H9 (cell line): Measurements from ENCODE around the gene PRPF40B. TPM values are rescaled to one million over a fixed set of nuclear protein-coding genes. Genes with fewer than 3 reads are reported as not detected.

Experiments
- DNase-seq: peaks from one replicate; pipeline ENCODE4 v3.0.0-alpha.2; 2017
- H2AFZ ChIP-seq: one replicate; pipeline ENCODE4 v1.6.1; 2013; ENCODE audit warnings: mild to moderate bottlenecking, low read length, control low read depth, moderate library complexity
- H2AK5ac ChIP-seq: 2 replicates; pipeline ENCODE4 v1.6.1; 2013; ENCODE audit warnings: low read length, control low read depth, mixed read lengths; ENCODE audit not compliant: insufficient read length
- H2BK120ac ChIP-seq: one replicate; pipeline ENCODE4 v1.6.1; 2013; ENCODE audit warnings: low read depth, mild to moderate bottlenecking, low read length, control low read depth, inconsistent platforms; ENCODE audit not compliant: poor library complexity, severe bottlenecking
- H2BK12ac ChIP-seq: 2 replicates; pipeline ENCODE4 v1.6.1; 2013; ENCODE audit warnings: low read length, control low read depth, mixed read lengths, low read depth; ENCODE audit not compliant: insufficient read length
- H2BK15ac ChIP-seq: 2 replicates; pipeline ENCODE4 v1.6.1; 2013; ENCODE audit warnings: low read depth, low read length, control low read depth
- H2BK20ac ChIP-seq: one replicate; pipeline ENCODE4 v1.6.1; 2013; ENCODE audit warnings: low read depth, mild to moderate bottlenecking, low read length, control low read depth, inconsistent platforms; ENCODE audit not compliant: poor library complexity, severe bottlenecking
- H2BK5ac ChIP-seq: 2 replicates; pipeline ENCODE4 v1.6.1; 2013; ENCODE audit warnings: low read length, control low read depth, mixed read lengths; ENCODE audit not compliant: insufficient read length
- H3K14ac ChIP-seq: 2 replicates; pipeline ENCODE4 v1.6.1; 2013; ENCODE audit warnings: low read length, control low read depth; ENCODE audit not compliant: insufficient read depth
- H3K18ac ChIP-seq: 2 replicates; pipeline ENCODE4 v1.6.1; 2013; ENCODE audit warnings: low read depth, mild to moderate bottlenecking, mixed read lengths, low read length, control low read depth; ENCODE audit not compliant: insufficient read length
- H3K23ac ChIP-seq: 2 replicates; pipeline ENCODE4 v1.6.1; 2013; ENCODE audit warnings: low read length, control low read depth, mixed read lengths, low read depth; ENCODE audit not compliant: insufficient read length
- H3K23me2 ChIP-seq: 2 replicates; pipeline ENCODE4 v1.6.1; 2013; ENCODE audit warnings: low read depth, mild to moderate bottlenecking, mixed read lengths, low read length, control low read depth; ENCODE audit not compliant: insufficient read length, poor library complexity, severe bottlenecking
- H3K27ac ChIP-seq: 2 replicates; pipeline ENCODE4 v1.5.1; 2013; ENCODE audit warnings: low read length, control low read depth, mixed read lengths, low read depth; ENCODE audit not compliant: insufficient read length
- H3K27me3 ChIP-seq: 2 replicates; pipeline ENCODE4 v1.6.1; 2013; ENCODE audit warnings: low read length, control low read depth, inconsistent platforms; ENCODE audit not compliant: insufficient read depth
- H3K4ac ChIP-seq: 2 replicates; pipeline ENCODE4 v1.6.1; 2013; ENCODE audit warnings: low read depth, mild to moderate bottlenecking, control low read depth, inconsistent platforms, low read length, moderate library complexity
- H3K4me1 ChIP-seq: 2 replicates; pipeline ENCODE4 v1.6.1; 2013; ENCODE audit warnings: low read length, control low read depth, inconsistent platforms; ENCODE audit not compliant: insufficient read depth
- H3K4me2 ChIP-seq: 2 replicates; pipeline ENCODE4 v1.6.1; 2013; ENCODE audit warnings: low read length, control low read depth, mixed read lengths; ENCODE audit not compliant: insufficient read length, insufficient read depth
- H3K56ac ChIP-seq: 2 replicates; pipeline ENCODE4 v1.6.1; 2013; ENCODE audit warnings: low read depth, mild to moderate bottlenecking, mixed read lengths, low read length, control low read depth; ENCODE audit not compliant: insufficient read length
- H3K79me1 ChIP-seq: 2 replicates; pipeline ENCODE4 v1.6.1; 2013; ENCODE audit warnings: low read depth, mild to moderate bottlenecking, moderate library complexity, low read length, control low read depth, inconsistent platforms; ENCODE audit not compliant: insufficient read depth, poor library complexity, severe bottlenecking
- H3K79me2 ChIP-seq: 2 replicates; pipeline ENCODE4 v1.6.1; 2013; ENCODE audit warnings: low read length, control low read depth, inconsistent platforms; ENCODE audit not compliant: insufficient read depth
- H3K9ac ChIP-seq: 2 replicates; pipeline ENCODE4 v1.6.1; 2013; ENCODE audit warnings: low read length, control low read depth, mixed read lengths; ENCODE audit not compliant: insufficient read length; ENCODE audit errors: extremely low read depth
- H3K9me3 ChIP-seq: one replicate; pipeline ENCODE4 v1.6.1; 2013; ENCODE audit warnings: low read depth, low read length, inconsistent platforms; ENCODE audit not compliant: control insufficient read depth
- H3T11ph ChIP-seq: one replicate; pipeline ENCODE4 v1.6.1; 2013; ENCODE audit warnings: mild to moderate bottlenecking, low read length, control low read depth, inconsistent platforms
- H4K20me1 ChIP-seq: one replicate; pipeline ENCODE4 v1.6.1; 2013; ENCODE audit not compliant: control insufficient read depth, insufficient read length, insufficient read depth
- H4K5ac ChIP-seq: 2 replicates; pipeline ENCODE4 v1.6.1; 2013; ENCODE audit warnings: low read depth, mild to moderate bottlenecking, mixed read lengths, low read length, control low read depth; ENCODE audit not compliant: insufficient read length
- H4K8ac ChIP-seq: replicated peaks from 2 replicates; pipeline ENCODE4 v1.6.1; 2013; ENCODE audit warnings: low read length, control low read depth, mixed read lengths, low read depth; ENCODE audit not compliant: insufficient read length
- H4K91ac ChIP-seq: 2 replicates; pipeline ENCODE4 v1.6.1; 2013; ENCODE audit warnings: low read depth, mild to moderate bottlenecking, moderate library complexity, mixed read lengths, low read length, control low read depth; ENCODE audit not compliant: insufficient read length
- H3K27ac Mint-ChIP-seq, 3 experiments: 2 replicates in 2 of 3; 3 replicates in 1 of 3; pipeline ENCODE4 v1.8.0; 2020 to 2021; ENCODE audit warnings: mixed read lengths in 3 of 3, mild to moderate bottlenecking in 1 of 3, moderate library complexity in 1 of 3
- H3K27me3 Mint-ChIP-seq: 2 replicates; pipeline ENCODE4 v1.8.0; 2021; ENCODE audit warnings: low read depth, mild to moderate bottlenecking, moderate library complexity, mixed read lengths
- H3K36me3 Mint-ChIP-seq, 3 experiments: 2 replicates in 2 of 3; 3 replicates in 1 of 3; pipeline ENCODE4 v1.8.0; 2020 to 2021; ENCODE audit warnings: low read depth in 3 of 3, mixed read lengths in 3 of 3; ENCODE audit not compliant: insufficient read depth in 1 of 3
- H3K4me1 Mint-ChIP-seq, 2 experiments: 2 replicates each; pipeline ENCODE4 v1.8.0; 2020; ENCODE audit warnings: mixed read lengths in 2 of 2
- H3K4me3 Mint-ChIP-seq, 2 experiments: 2 replicates in 1 of 2; 3 replicates in 1 of 2; pipeline ENCODE4 v1.8.0; 2020 to 2021; ENCODE audit warnings: mild to moderate bottlenecking in 2 of 2, mixed read lengths in 2 of 2, moderate library complexity in 1 of 2
- H3K9me3 Mint-ChIP-seq, 2 experiments: 2 replicates in 1 of 2; 3 replicates in 1 of 2; pipeline ENCODE4 v1.8.0; 2020; ENCODE audit warnings: mild to moderate bottlenecking in 2 of 2, mixed read lengths in 2 of 2, moderate library complexity in 1 of 2
- WGBS: extraction: QIAGEN DNeasy Blood & Tissue Kit; methylation state at CpG from one replicate; pipeline ENCODE4 v1.1.7; 2013; ENCODE audit warnings: missing lambda C conversion rate, low lambda C conversion rate, mixed read lengths; ENCODE audit not compliant: insufficient read length; ENCODE audit errors: extremely low coverage; 5-methylcytosine and 5-hydroxymethylcytosine counted together
- total RNA-seq: library from RNA; stranded (reverse); gene quantifications from 2 replicates; pipeline ENCODE4 v1.2.1, GENCODE V29; 2021
- TF ChIP-seq, protein P1 (sequence below): fragments of 200-600 bp; sonication (generic); conservative IDR thresholded peaks from 3 replicates; pipeline ENCODE4 v1.8.0; 2021; ENCODE audit warnings: antibody characterized with exemption, mild to moderate bottlenecking

Gene PRPF40B
- total RNA-seq, 1 experiment from 2014 or later = 19.0 TPM

DNA sequence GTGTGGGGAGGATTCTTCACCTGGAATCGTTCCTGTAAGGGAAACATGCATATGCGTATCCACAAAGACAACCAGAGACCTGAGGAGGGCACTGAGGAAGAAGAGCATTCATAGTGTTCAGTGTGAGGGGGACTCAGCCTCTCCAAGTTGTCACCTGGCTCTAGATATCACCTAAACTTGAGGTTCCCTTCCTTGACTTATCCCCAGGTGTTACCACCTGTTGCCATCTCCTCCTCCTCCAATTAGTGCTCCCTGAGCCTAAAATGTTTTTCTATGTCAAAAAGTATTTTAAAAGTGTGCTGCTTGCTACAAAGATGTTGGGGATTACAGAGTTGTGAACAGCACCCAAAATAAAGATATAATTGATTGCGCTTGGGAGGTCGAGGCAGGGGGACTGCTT lies 42.8 kb downstream of the PRPF40B start:
- no peak overlapping the region for H2AFZ ChIP-seq
- Mint-ChIP-seq H3K27me3 (no peaks in the 10 kb centered on the region), H3K36me3 (peaks cover 8 to 17% (median 9%) of the 10 kb centered on the region in 3 experiments; a peak in 6 of 7 replicates), H3K27ac (peak overlapping the region in 1 of 3 experiments; percentile 76; a peak in 2 of 7 replicates), H3K4me1 (peaks cover 10 to 22% of the 10 kb centered on the region in 2 experiments), H3K9me3 (no peaks in the 10 kb centered on the region), H3K4me3 (no peak overlapping the region; a peak in 1 of 5 replicates)
- no peaks in the 10 kb centered on the region for H3K9me3 ChIP-seq
- no peak overlapping the region for H2BK5ac ChIP-seq
- no peak overlapping the region for H3K4me2 ChIP-seq
- TF ChIP-seq, protein P1, sequence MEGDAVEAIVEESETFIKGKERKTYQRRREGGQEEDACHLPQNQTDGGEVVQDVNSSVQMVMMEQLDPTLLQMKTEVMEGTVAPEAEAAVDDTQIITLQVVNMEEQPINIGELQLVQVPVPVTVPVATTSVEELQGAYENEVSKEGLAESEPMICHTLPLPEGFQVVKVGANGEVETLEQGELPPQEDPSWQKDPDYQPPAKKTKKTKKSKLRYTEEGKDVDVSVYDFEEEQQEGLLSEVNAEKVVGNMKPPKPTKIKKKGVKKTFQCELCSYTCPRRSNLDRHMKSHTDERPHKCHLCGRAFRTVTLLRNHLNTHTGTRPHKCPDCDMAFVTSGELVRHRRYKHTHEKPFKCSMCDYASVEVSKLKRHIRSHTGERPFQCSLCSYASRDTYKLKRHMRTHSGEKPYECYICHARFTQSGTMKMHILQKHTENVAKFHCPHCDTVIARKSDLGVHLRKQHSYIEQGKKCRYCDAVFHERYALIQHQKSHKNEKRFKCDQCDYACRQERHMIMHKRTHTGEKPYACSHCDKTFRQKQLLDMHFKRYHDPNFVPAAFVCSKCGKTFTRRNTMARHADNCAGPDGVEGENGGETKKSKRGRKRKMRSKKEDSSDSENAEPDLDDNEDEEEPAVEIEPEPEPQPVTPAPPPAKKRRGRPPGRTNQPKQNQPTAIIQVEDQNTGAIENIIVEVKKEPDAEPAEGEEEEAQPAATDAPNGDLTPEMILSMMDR = no peak
- H3K27me3 ChIP-seq = no peaks in the 10 kb centered on the region
- no peak overlapping the region for H3K4ac ChIP-seq
- H2AK5ac ChIP-seq = no peak overlapping the region
- H4K8ac ChIP-seq = no peak overlapping the region
- H2BK20ac ChIP-seq = no peak overlapping the region
- no peak overlapping the region for H3K27ac ChIP-seq
- no peaks in the 10 kb centered on the region for H3K23me2 ChIP-seq
- H3K18ac ChIP-seq = no peak overlapping the region
- H3K79me2 ChIP-seq = no peaks in the 10 kb centered on the region
- H3K79me1 ChIP-seq = no peaks in the 10 kb centered on the region
- no peak overlapping the region for H2BK120ac ChIP-seq
- H3K9ac ChIP-seq = no peak overlapping the region
- no peak overlapping the region for H2BK15ac ChIP-seq
- no peak for DNase-seq
- H3K14ac ChIP-seq = no peak overlapping the region
- no peak overlapping the region for H2BK12ac ChIP-seq
- no peak overlapping the region for H3K56ac ChIP-seq
- WGBS = no CpG with 5 or more reads among the region's 4 CpGs
- no peaks in the 10 kb centered on the region for H4K20me1 ChIP-seq
- no peak overlapping the region for H4K91ac ChIP-seq
- H3T11ph ChIP-seq = no peak overlapping the region
- H3K4me1 ChIP-seq = peaks cover 6% of the 10 kb centered on the region; the same call in 1 of the 2 replicates
- no peak overlapping the region for H4K5ac ChIP-seq
- H3K23ac ChIP-seq = no peak overlapping the region
